GM12801 (cell line): Measurements from ENCODE around the gene CNTNAP2.

Experiments
- CTCF ChIP-seq: IDR thresholded peaks from one replicate; pipeline ENCODE4 v1.5.1; 2011; ENCODE audit warnings: control low read depth; ENCODE audit not compliant: insufficient read length; ENCODE audit errors: extremely low read depth

Gene CNTNAP2

GRCh38 chr7:146844405-146844804 is 727.8 kb downstream of the CNTNAP2 start:
- TF ChIP-seq CTCF: no peak

- no peak for TF ChIP-seq CTCF
Measured at GRCh38 chr7:146858690-146859089, 742.1 kb downstream of the CNTNAP2 start.

GRCh38 chr7:146861701-146862100 is 745.1 kb downstream of the CNTNAP2 start:
- TF ChIP-seq CTCF: no peak

DNA sequence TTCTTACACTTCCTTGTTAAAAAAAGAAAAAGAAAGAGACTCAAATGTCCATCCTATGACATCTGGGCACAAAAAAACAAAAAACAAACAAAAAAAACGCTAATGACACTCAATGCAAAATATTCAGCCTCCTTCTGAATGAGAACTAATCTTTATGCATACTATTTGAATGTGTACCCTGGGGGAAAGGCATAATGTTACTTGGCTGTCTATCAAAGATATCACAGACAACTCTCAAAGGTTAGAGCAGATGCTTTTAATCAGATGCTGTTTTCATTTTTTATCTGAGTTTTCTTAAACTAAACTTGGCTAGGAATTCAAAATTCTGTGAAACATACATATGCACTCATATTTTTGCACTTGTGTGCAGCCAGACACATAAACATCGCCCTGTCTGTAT is 745.8 kb downstream of the CNTNAP2 start:
- no peak for TF ChIP-seq CTCF

GRCh38 chr7:146864644-146865043 is 748.0 kb downstream of the CNTNAP2 start:
- no peak for TF ChIP-seq CTCF

- no peak for TF ChIP-seq CTCF
Measured at GRCh38 chr7:146865696-146866095, 749.1 kb downstream of the CNTNAP2 start.

GRCh38 chr7:146874722-146875121 is 758.1 kb downstream of the CNTNAP2 start:
- TF ChIP-seq CTCF: no peak
